ENCODE measurements around the gene OSBPL10. TPM values are rescaled to one million over a fixed set of nuclear protein-coding genes. Genes with fewer than 3 reads are reported as not detected.

OSBPL10 gene
- polyA plus RNA-seq, 2 of the 4 experiments (the other 2 are of a cell fraction): 9.2 to 17.0 TPM

DNA sequence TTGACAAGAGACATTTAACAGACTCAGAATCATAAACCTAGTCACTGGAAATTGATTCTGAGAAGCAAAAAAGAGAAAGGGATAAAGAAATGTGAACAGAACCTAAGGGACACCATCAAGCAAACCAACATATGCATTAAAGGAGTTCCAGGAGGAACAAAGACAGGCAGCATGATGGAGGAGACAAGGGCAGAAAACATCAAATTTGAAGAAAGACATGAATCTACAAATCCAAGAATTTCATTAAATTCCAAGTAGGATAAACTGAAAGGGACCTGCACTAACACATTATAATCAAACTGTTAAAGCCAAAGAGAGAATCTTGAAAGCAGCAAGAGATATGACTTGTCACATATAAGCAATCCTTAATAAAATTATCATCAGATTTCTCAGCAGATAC, 326.1 kb downstream of the OSBPL10 start (continued):
- TF ChIP-seq BCL3 (IDR thresholded peaks at IDR 0.05) (no peak), NFE2L2 (conservative IDR thresholded peaks at IDR 0.05; ENCODE audit: low read length) (no peak)

GRCh38 chr3:31653464-31653863, 327.6 kb downstream of the OSBPL10 start:
- Histone ChIP-seq H3K27ac (no peak overlapping the region), H3K9me3 (peaks cover 76% of the 10 kb centered on the region), H3K4me1 (no peaks in the 10 kb centered on the region), H3K4me3 (no peak overlapping the region), H3K4me2 (no peak overlapping the region)
- ChIA-PET CTCF (no interaction called here), POLR2A (interaction anchor here (0.6 kb wide), 1 partner anchor 757 kb away, joined by 4 read pairs; no protein-coding TSS in a partner anchor)
- no peak for TF ChIP-seq CTCF (IDR thresholded peaks at IDR 0.05)
- TF ChIP-seq GATA3 (IDR thresholded peaks at IDR 0.05; ENCODE audit: borderline replicate concordance): no peak
- TF ChIP-seq, protein P1, sequence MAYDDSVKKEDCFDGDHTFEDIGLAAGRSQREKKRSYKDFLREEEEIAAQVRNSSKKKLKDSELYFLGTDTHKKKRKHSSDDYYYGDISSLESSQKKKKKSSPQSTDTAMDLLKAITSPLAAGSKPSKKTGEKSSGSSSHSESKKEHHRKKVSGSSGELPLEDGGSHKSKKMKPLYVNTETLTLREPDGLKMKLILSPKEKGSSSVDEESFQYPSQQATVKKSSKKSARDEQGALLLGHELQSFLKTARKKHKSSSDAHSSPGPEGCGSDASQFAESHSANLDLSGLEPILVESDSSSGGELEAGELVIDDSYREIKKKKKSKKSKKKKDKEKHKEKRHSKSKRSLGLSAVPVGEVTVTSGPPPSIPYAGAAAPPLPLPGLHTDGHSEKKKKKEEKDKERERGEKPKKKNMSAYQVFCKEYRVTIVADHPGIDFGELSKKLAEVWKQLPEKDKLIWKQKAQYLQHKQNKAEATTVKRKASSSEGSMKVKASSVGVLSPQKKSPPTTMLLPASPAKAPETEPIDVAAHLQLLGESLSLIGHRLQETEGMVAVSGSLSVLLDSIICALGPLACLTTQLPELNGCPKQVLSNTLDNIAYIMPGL (CRISPR knock-in tag; IDR thresholded peaks at IDR 0.05; ENCODE audit: borderline replicate concordance): no peak
- TF ChIP-seq SREBF2 (IDR thresholded peaks at IDR 0.05): no peak
- no peak for TF ChIP-seq RNF2 (IDR thresholded peaks at IDR 0.05; ENCODE audit: borderline replicate concordance, low read depth)
- no peak for TF ChIP-seq FOXS1 (CRISPR knock-in tag; IDR thresholded peaks at IDR 0.05)
- no peak for TF ChIP-seq HOXB13 (CRISPR knock-in tag; IDR thresholded peaks at IDR 0.05; ENCODE audit: low read depth)
- TF ChIP-seq ESRRA (IDR thresholded peaks at IDR 0.05; ENCODE audit: borderline replicate concordance, low read length): no peak
- no peak for TF ChIP-seq FOSB (CRISPR knock-in tag; IDR thresholded peaks at IDR 0.05)
- WGBS (ENCODE audit: missing lambda C conversion rate): 15% methylated on average over 1 of the region's 1 CpG
- no peak for DNase-seq (ENCODE audit: low read depth in 1 of 2, low spot score in 1 of 2)
- no peak for FAIRE-seq
- no peak; a peak in 1 of 6 replicates for ATAC-seq

DNA sequence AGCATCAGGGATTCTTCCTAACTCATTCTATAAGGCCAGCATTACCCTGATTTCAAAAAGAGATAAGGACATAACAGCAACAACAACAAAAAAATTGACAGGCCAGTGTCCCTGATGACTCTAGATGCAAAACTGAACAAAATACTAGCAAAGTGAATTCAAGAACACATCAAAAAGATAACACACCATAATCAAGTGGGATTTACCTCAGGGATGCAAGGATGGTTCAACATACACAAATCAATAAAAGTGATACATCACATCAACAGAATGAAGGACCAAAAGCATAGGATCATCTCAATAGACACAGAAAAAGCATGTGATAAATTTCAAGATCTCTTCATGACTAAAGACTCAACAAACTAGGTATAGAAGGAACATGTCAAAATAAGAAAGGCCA, 328.8 kb downstream of the OSBPL10 start:
- Histone ChIP-seq H3K4me3 (no peak overlapping the region), H3K27ac (no peak overlapping the region), H3K4me2 (no peak overlapping the region), H3K9me3 (peaks cover 79% of the 10 kb centered on the region), H3K4me1 (no peaks in the 10 kb centered on the region)
- DNase-seq (ENCODE audit: low read depth in 1 of 2, low spot score in 1 of 2): no peak
- FAIRE-seq: no peak
- CTCF ChIA-PET: interaction anchor here (1.1 kb wide), 1 partner anchor 19 kb away, joined by 3 read pairs; no protein-coding TSS in a partner anchor
- no peak for ATAC-seq
- no peak for TF ChIP-seq HDAC2 (IDR thresholded peaks at IDR 0.05)
- TF ChIP-seq EP300 (IDR thresholded peaks at IDR 0.05): no peak
- no peak for TF ChIP-seq EHF (CRISPR knock-in tag; IDR thresholded peaks at IDR 0.05)
- TF ChIP-seq E2F6 (IDR thresholded peaks at IDR 0.05; ENCODE audit: borderline replicate concordance, low read depth): no peak
- no peak for TF ChIP-seq RCOR1 (IDR thresholded peaks at IDR 0.05; ENCODE audit: low read depth, low read length)
- no peak for TF ChIP-seq MAZ (IDR thresholded peaks at IDR 0.05; ENCODE audit: borderline replicate concordance, low read depth, low read length)
- no peak for TF ChIP-seq RAD21 (conservative IDR thresholded peaks at IDR 0.05 in 1 of 2, IDR thresholded peaks at IDR 0.05 in 1 of 2)
- TF ChIP-seq, protein P2, sequence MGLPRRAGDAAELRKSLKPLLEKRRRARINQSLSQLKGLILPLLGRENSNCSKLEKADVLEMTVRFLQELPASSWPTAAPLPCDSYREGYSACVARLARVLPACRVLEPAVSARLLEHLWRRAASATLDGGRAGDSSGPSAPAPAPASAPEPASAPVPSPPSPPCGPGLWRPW (IDR thresholded peaks at IDR 0.05): no peak
- no peak for TF ChIP-seq MYC (IDR thresholded peaks at IDR 0.05; ENCODE audit: borderline replicate concordance, low read length)
- no peak for TF ChIP-seq MAFK (IDR thresholded peaks at IDR 0.05; ENCODE audit: partially characterized antibody)
- no peak for TF ChIP-seq NPAS2 (CRISPR knock-in tag; IDR thresholded peaks at IDR 0.05; ENCODE audit: borderline replicate concordance)
- no peak for TF ChIP-seq BHLHE40 (IDR thresholded peaks at IDR 0.05; ENCODE audit: low read depth, low read length)
- TF ChIP-seq PHF8 (IDR thresholded peaks at IDR 0.05; ENCODE audit: borderline replicate concordance, low read depth): no peak
- no peak for TF ChIP-seq POLR2A (IDR thresholded peaks at IDR 0.05; ENCODE audit: low read length)
- TF ChIP-seq NFE2L2 (conservative IDR thresholded peaks at IDR 0.05; ENCODE audit: low read length): no peak
- no peak for TF ChIP-seq ESRRA (IDR thresholded peaks at IDR 0.05; ENCODE audit: borderline replicate concordance, low read length)
- TF ChIP-seq RNF2 (IDR thresholded peaks at IDR 0.05; ENCODE audit: borderline replicate concordance, low read depth): no peak
- TF ChIP-seq, protein P3, sequence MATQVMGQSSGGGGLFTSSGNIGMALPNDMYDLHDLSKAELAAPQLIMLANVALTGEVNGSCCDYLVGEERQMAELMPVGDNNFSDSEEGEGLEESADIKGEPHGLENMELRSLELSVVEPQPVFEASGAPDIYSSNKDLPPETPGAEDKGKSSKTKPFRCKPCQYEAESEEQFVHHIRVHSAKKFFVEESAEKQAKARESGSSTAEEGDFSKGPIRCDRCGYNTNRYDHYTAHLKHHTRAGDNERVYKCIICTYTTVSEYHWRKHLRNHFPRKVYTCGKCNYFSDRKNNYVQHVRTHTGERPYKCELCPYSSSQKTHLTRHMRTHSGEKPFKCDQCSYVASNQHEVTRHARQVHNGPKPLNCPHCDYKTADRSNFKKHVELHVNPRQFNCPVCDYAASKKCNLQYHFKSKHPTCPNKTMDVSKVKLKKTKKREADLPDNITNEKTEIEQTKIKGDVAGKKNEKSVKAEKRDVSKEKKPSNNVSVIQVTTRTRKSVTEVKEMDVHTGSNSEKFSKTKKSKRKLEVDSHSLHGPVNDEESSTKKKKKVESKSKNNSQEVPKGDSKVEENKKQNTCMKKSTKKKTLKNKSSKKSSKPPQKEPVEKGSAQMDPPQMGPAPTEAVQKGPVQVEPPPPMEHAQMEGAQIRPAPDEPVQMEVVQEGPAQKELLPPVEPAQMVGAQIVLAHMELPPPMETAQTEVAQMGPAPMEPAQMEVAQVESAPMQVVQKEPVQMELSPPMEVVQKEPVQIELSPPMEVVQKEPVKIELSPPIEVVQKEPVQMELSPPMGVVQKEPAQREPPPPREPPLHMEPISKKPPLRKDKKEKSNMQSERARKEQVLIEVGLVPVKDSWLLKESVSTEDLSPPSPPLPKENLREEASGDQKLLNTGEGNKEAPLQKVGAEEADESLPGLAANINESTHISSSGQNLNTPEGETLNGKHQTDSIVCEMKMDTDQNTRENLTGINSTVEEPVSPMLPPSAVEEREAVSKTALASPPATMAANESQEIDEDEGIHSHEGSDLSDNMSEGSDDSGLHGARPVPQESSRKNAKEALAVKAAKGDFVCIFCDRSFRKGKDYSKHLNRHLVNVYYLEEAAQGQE (IDR thresholded peaks at IDR 0.05): no peak
- TF ChIP-seq CBX2 (IDR thresholded peaks at IDR 0.05; ENCODE audit: borderline replicate concordance, low read depth): no peak
- no peak for TF ChIP-seq FOSB (CRISPR knock-in tag; IDR thresholded peaks at IDR 0.05)
- POLR2A ChIA-PET: interaction anchor here (0.7 kb wide), 1 partner anchor 120 kb away, joined by 3 read pairs; the partner anchor contains the start of gene STT3B

Measured in A549 (cell line).